ENCODE results near the gene MAP1LC3B2. TPM values are rescaled to one million over a fixed set of nuclear protein-coding genes. Genes with fewer than 3 reads are reported as not detected.

Gene MAP1LC3B2
- total RNA-seq, 1 donor from 2014 or later, result 0.82 TPM

- Mint-ChIP-seq H3K27ac (ENCODE audit: unreplicated experiment) (peak overlapping the region; percentile 43), H3K4me3 (no peak overlapping the region), H3K36me3 (ENCODE audit: low read depth) (no peaks in the 10 kb centered on the region), H3K4me1 (peaks cover 37% of the 10 kb centered on the region), H3K9me3 (no peaks in the 10 kb centered on the region), H3K27me3 (ENCODE audit: low read depth) (no peaks in the 10 kb centered on the region)
- no peak for DNase-seq (ENCODE audit: low read depth, low spot score)
- TF ChIP-seq, protein P1, sequence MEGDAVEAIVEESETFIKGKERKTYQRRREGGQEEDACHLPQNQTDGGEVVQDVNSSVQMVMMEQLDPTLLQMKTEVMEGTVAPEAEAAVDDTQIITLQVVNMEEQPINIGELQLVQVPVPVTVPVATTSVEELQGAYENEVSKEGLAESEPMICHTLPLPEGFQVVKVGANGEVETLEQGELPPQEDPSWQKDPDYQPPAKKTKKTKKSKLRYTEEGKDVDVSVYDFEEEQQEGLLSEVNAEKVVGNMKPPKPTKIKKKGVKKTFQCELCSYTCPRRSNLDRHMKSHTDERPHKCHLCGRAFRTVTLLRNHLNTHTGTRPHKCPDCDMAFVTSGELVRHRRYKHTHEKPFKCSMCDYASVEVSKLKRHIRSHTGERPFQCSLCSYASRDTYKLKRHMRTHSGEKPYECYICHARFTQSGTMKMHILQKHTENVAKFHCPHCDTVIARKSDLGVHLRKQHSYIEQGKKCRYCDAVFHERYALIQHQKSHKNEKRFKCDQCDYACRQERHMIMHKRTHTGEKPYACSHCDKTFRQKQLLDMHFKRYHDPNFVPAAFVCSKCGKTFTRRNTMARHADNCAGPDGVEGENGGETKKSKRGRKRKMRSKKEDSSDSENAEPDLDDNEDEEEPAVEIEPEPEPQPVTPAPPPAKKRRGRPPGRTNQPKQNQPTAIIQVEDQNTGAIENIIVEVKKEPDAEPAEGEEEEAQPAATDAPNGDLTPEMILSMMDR (conservative IDR thresholded peaks at IDR 0.05), result no peak
These were observed 39.4 kb downstream of the MAP1LC3B2 start for GRCh38 chr12:116598311-116599284.

GRCh38 chr12:116599285-116600136 is 40.3 kb downstream of the MAP1LC3B2 start:
- H3K27ac Mint-ChIP-seq (ENCODE audit: unreplicated experiment), result no peak overlapping the region
- no peaks in the 10 kb centered on the region for H3K9me3 Mint-ChIP-seq
- peak; percentile 73 for DNase-seq (ENCODE audit: low read depth, low spot score)
- peak overlapping the region; percentile 41 for H3K4me3 Mint-ChIP-seq
- TF ChIP-seq, protein P1 (conservative IDR thresholded peaks at IDR 0.05), result peak; percentile 71
- peaks cover 39% of the 10 kb centered on the region for H3K4me1 Mint-ChIP-seq
- no peaks in the 10 kb centered on the region for H3K27me3 Mint-ChIP-seq (ENCODE audit: low read depth)
- no peaks in the 10 kb centered on the region for H3K36me3 Mint-ChIP-seq (ENCODE audit: low read depth)

GRCh38 chr12:116600959-116601918 is 42.1 kb downstream of the MAP1LC3B2 start:
- peaks cover 45% of the 10 kb centered on the region for H3K4me1 Mint-ChIP-seq

DNA sequence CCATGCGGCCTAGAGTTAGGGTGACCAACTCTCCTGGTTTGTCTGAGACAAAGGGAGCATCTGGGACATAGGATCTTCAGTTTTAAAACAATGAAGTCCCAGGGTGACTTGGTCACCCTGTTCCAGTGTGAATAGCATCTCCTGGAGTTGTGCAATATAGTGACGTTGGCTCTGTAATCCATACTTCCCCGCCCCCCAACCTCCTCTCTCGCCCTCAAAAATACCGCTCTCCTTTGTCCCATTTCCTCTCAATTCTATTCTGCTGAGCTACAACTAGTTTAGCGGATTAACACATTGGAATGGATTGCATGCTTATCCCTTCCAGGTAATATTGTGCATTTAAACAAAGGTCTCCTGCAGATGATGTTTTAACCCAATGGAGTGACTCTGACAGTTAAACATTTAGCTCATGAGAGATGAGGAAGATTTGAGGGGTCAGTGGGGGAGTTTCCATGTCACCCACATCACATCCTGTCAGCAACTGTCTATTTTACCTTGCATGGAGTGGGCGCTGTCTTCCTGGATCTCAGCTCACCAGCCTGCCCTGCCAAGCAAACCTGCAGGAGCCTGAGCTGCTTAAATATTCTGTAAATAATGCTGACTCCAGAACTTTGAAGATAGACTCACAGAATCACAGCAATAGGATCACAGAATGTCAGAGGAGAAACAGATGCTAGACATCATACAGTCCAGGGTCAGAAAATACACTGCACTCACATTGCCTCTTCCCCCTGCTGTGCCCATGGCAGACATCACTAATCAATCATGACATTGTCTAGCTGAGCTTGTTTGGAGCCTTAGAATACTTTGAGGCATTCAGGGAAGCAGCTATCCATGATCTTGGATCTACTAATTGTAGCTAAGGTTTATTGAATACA is 43.0 kb downstream of the MAP1LC3B2 start:
- no peak overlapping the region for H3K4me3 Mint-ChIP-seq
- no peak overlapping the region for H3K27ac Mint-ChIP-seq (ENCODE audit: unreplicated experiment)

More at GRCh38 chr12:116600959-116601918, 42.1 kb downstream of the MAP1LC3B2 start:
- no peak for DNase-seq (ENCODE audit: low read depth, low spot score)
- no peak overlapping the region for H3K4me3 Mint-ChIP-seq
- H3K36me3 Mint-ChIP-seq (ENCODE audit: low read depth), result no peaks in the 10 kb centered on the region
- TF ChIP-seq, protein P1 (conservative IDR thresholded peaks at IDR 0.05), result no peak
- no peak overlapping the region for H3K27ac Mint-ChIP-seq (ENCODE audit: unreplicated experiment)
- H3K9me3 Mint-ChIP-seq, result no peaks in the 10 kb centered on the region
- no peaks in the 10 kb centered on the region for H3K27me3 Mint-ChIP-seq (ENCODE audit: low read depth)

More for the DNA sequence above, 43.0 kb downstream of the MAP1LC3B2 start:
- no peaks in the 10 kb centered on the region for H3K27me3 Mint-ChIP-seq (ENCODE audit: low read depth)
- TF ChIP-seq, protein P1 (conservative IDR thresholded peaks at IDR 0.05), result no peak
- peaks cover 45% of the 10 kb centered on the region for H3K4me1 Mint-ChIP-seq
- DNase-seq (ENCODE audit: low read depth, low spot score), result no peak
- H3K9me3 Mint-ChIP-seq, result no peaks in the 10 kb centered on the region
- no peaks in the 10 kb centered on the region for H3K36me3 Mint-ChIP-seq (ENCODE audit: low read depth)

Data from neural crest cell (in vitro differentiated cells).